ENCODE data around the gene LHX1.

Gene LHX1

GRCh38 chr17:36938566-36939051, 1.3 kb downstream of the LHX1 start:
- no peak for TF ChIP-seq Cebpa-rat (IDR thresholded peaks at IDR 0.05)
- Histone ChIP-seq H4K20me1 (peaks cover 96% of the 10 kb centered on the region), H3K4me1 (peaks cover 28% of the 10 kb centered on the region), H3K4me2 (no peak overlapping the region), H3K36me3 (peaks cover 6% of the 10 kb centered on the region; the same call in 1 of the 2 replicates), H3K4me3 (no peak overlapping the region), H3K9ac (no peak overlapping the region), H3K9me3 (peaks cover 45% of the 10 kb centered on the region), H3K27ac (no peak overlapping the region), H3K27me3 (peaks cover 100% of the 10 kb centered on the region)

DNA sequence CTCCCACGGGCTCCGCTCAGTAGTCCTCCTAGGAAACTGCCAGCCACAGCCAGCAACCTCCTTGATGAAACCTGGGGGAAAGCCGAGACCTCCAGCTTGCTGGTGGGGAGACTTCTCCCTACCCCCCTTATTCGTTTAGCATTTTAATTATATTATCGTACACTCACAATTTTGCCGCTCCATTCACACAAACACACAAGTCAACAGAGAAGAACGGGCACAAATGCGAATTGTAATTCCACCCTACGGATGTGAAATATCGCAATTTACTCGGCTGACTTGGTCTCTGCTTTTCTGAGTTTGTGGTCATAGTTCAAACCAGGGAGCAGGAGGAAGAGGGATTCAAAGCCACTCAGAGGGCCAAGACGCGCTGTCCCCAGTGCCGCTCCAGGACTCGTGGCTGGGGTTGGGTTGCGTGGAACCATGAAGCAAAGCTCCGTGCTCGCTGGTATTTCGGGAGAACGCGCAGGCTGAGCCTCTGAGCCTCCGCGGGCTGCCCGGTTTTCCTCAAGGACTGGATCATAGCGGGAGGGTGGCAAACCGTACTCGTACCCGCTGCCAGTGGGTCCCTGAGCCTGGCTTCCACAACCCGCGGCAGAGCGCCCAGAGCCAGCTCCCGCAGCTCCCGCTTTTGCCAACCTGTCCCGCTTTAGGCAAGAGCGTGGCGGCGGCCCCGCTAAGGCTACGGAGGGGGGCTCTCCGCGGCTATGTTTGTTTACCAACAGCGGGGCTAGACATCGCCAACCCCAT, 2.0 kb downstream of the LHX1 start:
- H3K9me3 ChIP-seq = peaks cover 44% of the 10 kb centered on the region
- H3K27ac ChIP-seq = no peak overlapping the region
- H3K9ac ChIP-seq = no peak overlapping the region
- H3K27me3 ChIP-seq = peaks cover 100% of the 10 kb centered on the region
- no peak overlapping the region for H3K4me2 ChIP-seq
- peaks cover 94% of the 10 kb centered on the region for H4K20me1 ChIP-seq
- no peak for TF ChIP-seq Cebpa-rat (IDR thresholded peaks at IDR 0.05)
- peaks cover 28% of the 10 kb centered on the region for H3K4me1 ChIP-seq
- H3K36me3 ChIP-seq = peaks cover 6% of the 10 kb centered on the region; the same call in 1 of the 2 replicates
- H3K4me3 ChIP-seq = no peak overlapping the region

DNA sequence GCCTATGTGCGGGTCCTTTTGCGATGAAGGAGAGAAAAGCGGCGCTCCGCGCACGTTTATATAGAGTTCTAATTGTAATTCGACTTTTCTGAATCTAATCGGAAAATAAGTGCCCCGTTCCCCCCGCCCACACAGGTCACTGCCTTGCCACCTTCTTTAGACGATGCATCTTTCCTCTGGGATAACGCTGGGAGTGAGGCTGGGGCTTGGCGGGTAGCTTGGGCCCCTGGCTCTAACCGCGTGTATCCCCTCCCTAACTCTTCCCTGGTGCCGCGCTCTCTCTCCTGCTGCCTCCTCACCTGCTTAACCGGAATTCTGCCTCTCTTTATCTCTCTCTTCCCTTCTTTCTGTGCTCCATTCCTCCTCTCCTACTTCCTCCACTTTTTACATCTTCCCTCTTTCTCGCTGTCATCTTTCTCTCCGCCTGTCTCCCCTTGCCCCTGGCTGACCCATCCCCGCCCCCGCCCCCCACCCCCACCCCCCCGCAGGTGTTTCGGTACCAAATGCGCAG, 2.6 kb downstream of the LHX1 start:
- no peak overlapping the region for H3K27ac ChIP-seq
- no peak overlapping the region for H3K4me2 ChIP-seq
- no peak overlapping the region for H3K9ac ChIP-seq
- peaks cover 100% of the 10 kb centered on the region for H3K27me3 ChIP-seq
- peaks cover 6% of the 10 kb centered on the region; the same call in 1 of the 2 replicates for H3K36me3 ChIP-seq
- peaks cover 28% of the 10 kb centered on the region for H3K4me1 ChIP-seq
- peaks cover 38% of the 10 kb centered on the region for H3K9me3 ChIP-seq
- H3K4me3 ChIP-seq = no peak overlapping the region
- peaks cover 93% of the 10 kb centered on the region for H4K20me1 ChIP-seq
- no peak for TF ChIP-seq Cebpa-rat (IDR thresholded peaks at IDR 0.05)

GRCh38 chr17:36940313-36941264, 3.3 kb downstream of the LHX1 start:
- no peak overlapping the region for H3K27ac ChIP-seq
- peaks cover 6% of the 10 kb centered on the region; the same call in 1 of the 2 replicates for H3K36me3 ChIP-seq
- peaks cover 28% of the 10 kb centered on the region for H3K4me1 ChIP-seq
- no peak overlapping the region for H3K4me3 ChIP-seq
- H3K9me3 ChIP-seq = peaks cover 34% of the 10 kb centered on the region
- H3K4me2 ChIP-seq = no peak overlapping the region
- no peak for TF ChIP-seq Cebpa-rat (IDR thresholded peaks at IDR 0.05)
- H3K9ac ChIP-seq = no peak overlapping the region
- peaks cover 100% of the 10 kb centered on the region for H3K27me3 ChIP-seq
- H4K20me1 ChIP-seq = peaks cover 90% of the 10 kb centered on the region

- no peak overlapping the region for H3K9ac ChIP-seq
- H3K4me3 ChIP-seq = peak overlapping the region; percentile 47
- H3K4me1 ChIP-seq = peaks cover 20% of the 10 kb centered on the region
- peaks cover 37% of the 10 kb centered on the region for H3K9me3 ChIP-seq
- peaks cover 6% of the 10 kb centered on the region; the same call in 1 of the 2 replicates for H3K36me3 ChIP-seq
- peaks cover 100% of the 10 kb centered on the region for H3K27me3 ChIP-seq
- no peak overlapping the region for H3K27ac ChIP-seq
- no peak overlapping the region for H3K4me2 ChIP-seq
- TF ChIP-seq Cebpa-rat (IDR thresholded peaks at IDR 0.05) = no peak
- peaks cover 90% of the 10 kb centered on the region for H4K20me1 ChIP-seq
Measured at GRCh38 chr17:36941265-36942010, 4.2 kb downstream of the LHX1 start.

- Histone ChIP-seq H3K9ac (no peak overlapping the region), H3K4me3 (peak overlapping the region; percentile 47)
Measured at GRCh38 chr17:36942019-36942599, 4.8 kb downstream of the LHX1 start.

GRCh38 chr17:36942631-36943125, 5.4 kb downstream of the LHX1 start:
- peak overlapping the region; percentile 47 for H3K4me3 ChIP-seq
- no peak for TF ChIP-seq Cebpa-rat (IDR thresholded peaks at IDR 0.05)
- H3K36me3 ChIP-seq = peaks cover 6% of the 10 kb centered on the region; the same call in 1 of the 2 replicates
- peaks cover 8% of the 10 kb centered on the region for H3K4me1 ChIP-seq
- peaks cover 77% of the 10 kb centered on the region for H4K20me1 ChIP-seq
- H3K27me3 ChIP-seq = peaks cover 100% of the 10 kb centered on the region
- H3K4me2 ChIP-seq = no peak overlapping the region
- H3K27ac ChIP-seq = no peak overlapping the region
- peaks cover 37% of the 10 kb centered on the region for H3K9me3 ChIP-seq
- no peak overlapping the region for H3K9ac ChIP-seq

More at GRCh38 chr17:36942019-36942599, 4.8 kb downstream of the LHX1 start:
- Histone ChIP-seq H3K9me3 (peaks cover 37% of the 10 kb centered on the region), H4K20me1 (peaks cover 83% of the 10 kb centered on the region), H3K27me3 (peaks cover 100% of the 10 kb centered on the region), H3K4me1 (peaks cover 13% of the 10 kb centered on the region), H3K4me2 (no peak overlapping the region), H3K27ac (no peak overlapping the region), H3K36me3 (peaks cover 6% of the 10 kb centered on the region; the same call in 1 of the 2 replicates)
- TF ChIP-seq Cebpa-rat (IDR thresholded peaks at IDR 0.05) = no peak

GRCh38 chr17:36943250-36944191, 6.2 kb downstream of the LHX1 start:
- peaks cover 37% of the 10 kb centered on the region for H3K9me3 ChIP-seq
- H3K4me3 ChIP-seq = peak overlapping the region; percentile 47
- TF ChIP-seq Cebpa-rat (IDR thresholded peaks at IDR 0.05) = no peak
- no peak overlapping the region for H3K27ac ChIP-seq
- H3K9ac ChIP-seq = no peak overlapping the region
- H3K4me2 ChIP-seq = no peak overlapping the region
- peaks cover 6% of the 10 kb centered on the region; the same call in 1 of the 2 replicates for H3K36me3 ChIP-seq
- peaks cover 69% of the 10 kb centered on the region for H4K20me1 ChIP-seq
- H3K27me3 ChIP-seq = peaks cover 99% of the 10 kb centered on the region
- peaks cover 8% of the 10 kb centered on the region for H3K4me1 ChIP-seq

All from BLaER1 (cell line).